Measurements from ENCODE around the gene LINGO4.

DNA sequence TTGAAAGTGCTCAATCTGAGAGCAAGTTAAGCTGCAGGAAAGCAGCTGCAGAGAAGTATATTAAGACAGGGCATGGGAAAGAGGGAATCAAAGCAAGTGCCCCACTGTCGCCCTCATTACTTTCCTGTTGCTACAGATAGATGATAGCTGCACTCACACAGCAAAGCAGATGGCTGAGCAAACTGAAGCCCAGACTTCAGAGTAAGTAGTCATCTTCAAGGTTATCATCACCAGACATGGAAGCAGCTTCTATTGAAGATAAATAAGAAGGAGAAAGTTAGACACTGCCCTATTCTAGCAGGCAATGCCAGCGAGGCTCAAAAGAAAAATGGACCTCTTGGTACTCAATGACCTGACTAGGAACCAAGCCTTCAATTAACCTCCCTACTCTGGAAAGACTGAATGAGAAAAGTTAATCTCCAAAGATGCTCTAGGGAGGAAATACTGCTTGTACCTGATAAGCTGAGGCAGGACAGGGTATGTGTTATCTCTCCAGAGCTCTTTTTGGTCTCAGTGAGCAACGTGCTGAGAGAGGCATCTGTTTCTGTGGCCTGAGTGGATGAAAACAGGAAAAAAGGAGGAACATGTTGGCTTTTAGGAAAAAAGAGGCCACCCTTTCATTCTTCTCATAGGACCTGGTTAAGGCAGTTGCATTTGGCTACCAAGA lies 30.8 kb downstream of the LINGO4 start:
- TF ChIP-seq GLIS3 (CRISPR knock-in tag; IDR thresholded peaks at IDR 0.05) (no peak), RARB (CRISPR knock-in tag; IDR thresholded peaks at IDR 0.05) (no peak), ARNTL (CRISPR knock-in tag; IDR thresholded peaks at IDR 0.05; ENCODE audit: borderline replicate concordance, low read depth) (no peak), ZFP3 (CRISPR knock-in tag; IDR thresholded peaks at IDR 0.05) (no peak), ZFP30 (CRISPR knock-in tag; IDR thresholded peaks at IDR 0.05) (no peak), TOX (CRISPR knock-in tag; IDR thresholded peaks at IDR 0.05; ENCODE audit: borderline replicate concordance) (no peak), OSR1 (CRISPR knock-in tag; IDR thresholded peaks at IDR 0.05) (no peak), ISL1 (CRISPR knock-in tag; IDR thresholded peaks at IDR 0.05) (no peak), SNAI2 (CRISPR knock-in tag; IDR thresholded peaks at IDR 0.05) (no peak)
- TF ChIP-seq, protein P1, sequence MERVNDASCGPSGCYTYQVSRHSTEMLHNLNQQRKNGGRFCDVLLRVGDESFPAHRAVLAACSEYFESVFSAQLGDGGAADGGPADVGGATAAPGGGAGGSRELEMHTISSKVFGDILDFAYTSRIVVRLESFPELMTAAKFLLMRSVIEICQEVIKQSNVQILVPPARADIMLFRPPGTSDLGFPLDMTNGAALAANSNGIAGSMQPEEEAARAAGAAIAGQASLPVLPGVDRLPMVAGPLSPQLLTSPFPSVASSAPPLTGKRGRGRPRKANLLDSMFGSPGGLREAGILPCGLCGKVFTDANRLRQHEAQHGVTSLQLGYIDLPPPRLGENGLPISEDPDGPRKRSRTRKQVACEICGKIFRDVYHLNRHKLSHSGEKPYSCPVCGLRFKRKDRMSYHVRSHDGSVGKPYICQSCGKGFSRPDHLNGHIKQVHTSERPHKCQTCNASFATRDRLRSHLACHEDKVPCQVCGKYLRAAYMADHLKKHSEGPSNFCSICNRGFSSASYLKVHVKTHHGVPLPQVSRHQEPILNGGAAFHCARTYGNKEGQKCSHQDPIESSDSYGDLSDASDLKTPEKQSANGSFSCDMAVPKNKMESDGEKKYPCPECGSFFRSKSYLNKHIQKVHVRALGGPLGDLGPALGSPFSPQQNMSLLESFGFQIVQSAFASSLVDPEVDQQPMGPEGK (CRISPR knock-in tag; IDR thresholded peaks at IDR 0.05; ENCODE audit: borderline replicate concordance) = no peak
- TF ChIP-seq, protein P2, sequence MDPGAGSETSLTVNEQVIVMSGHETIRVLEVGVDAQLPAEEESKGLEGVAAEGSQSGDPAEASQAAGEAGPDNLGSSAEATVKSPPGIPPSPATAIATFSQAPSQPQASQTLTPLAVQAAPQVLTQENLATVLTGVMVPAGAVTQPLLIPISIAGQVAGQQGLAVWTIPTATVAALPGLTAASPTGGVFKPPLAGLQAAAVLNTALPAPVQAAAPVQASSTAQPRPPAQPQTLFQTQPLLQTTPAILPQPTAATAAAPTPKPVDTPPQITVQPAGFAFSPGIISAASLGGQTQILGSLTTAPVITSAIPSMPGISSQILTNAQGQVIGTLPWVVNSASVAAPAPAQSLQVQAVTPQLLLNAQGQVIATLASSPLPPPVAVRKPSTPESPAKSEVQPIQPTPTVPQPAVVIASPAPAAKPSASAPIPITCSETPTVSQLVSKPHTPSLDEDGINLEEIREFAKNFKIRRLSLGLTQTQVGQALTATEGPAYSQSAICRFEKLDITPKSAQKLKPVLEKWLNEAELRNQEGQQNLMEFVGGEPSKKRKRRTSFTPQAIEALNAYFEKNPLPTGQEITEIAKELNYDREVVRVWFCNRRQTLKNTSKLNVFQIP (CRISPR knock-in tag; IDR thresholded peaks at IDR 0.05; ENCODE audit: borderline replicate concordance, low read depth) = no peak
- TF ChIP-seq, protein P3, sequence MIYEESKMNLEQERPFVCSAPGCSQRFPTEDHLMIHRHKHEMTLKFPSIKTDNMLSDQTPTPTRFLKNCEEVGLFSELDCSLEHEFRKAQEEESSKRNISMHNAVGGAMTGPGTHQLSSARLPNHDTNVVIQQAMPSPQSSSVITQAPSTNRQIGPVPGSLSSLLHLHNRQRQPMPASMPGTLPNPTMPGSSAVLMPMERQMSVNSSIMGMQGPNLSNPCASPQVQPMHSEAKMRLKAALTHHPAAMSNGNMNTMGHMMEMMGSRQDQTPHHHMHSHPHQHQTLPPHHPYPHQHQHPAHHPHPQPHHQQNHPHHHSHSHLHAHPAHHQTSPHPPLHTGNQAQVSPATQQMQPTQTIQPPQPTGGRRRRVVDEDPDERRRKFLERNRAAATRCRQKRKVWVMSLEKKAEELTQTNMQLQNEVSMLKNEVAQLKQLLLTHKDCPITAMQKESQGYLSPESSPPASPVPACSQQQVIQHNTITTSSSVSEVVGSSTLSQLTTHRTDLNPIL (CRISPR knock-in tag; IDR thresholded peaks at IDR 0.05; ENCODE audit: low read depth) = no peak
